Measurements from ENCODE around the gene TNFSF18. TPM values are rescaled to one million over a fixed set of nuclear protein-coding genes. Genes with fewer than 3 reads are reported as not detected.
A peak's percentile ranks its signal among the peaks of the same experiment; 100 is the strongest.

The TNFSF18 gene
- total and polyA plus RNA-seq, 8 donors = 0.09 TPM; not detected in 7

DNA sequence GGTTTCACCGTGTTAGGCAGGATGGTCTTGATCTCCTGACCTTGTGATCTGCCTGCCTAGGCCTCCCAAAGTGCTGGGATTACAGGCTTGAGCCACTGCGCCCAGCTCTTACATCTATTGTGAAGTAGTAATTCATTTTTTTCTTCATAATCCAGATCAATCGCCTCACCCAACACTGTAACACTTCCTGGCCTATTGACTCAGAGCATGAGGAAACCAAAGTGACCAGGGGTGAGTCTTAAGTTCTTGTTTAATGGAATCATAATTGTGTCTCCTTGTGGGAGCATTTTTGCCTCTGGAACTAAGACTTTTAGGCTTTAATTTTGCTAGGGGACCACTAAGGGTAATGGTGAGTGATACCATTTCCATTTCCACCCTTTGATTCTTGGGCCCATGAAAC is 27.4 kb downstream of the TNFSF18 start:
- H3K36me3 ChIP-seq = no peaks in the 10 kb centered on the region
- H3K27me3 ChIP-seq = no peaks in the 10 kb centered on the region
- TF ChIP-seq, protein P1, sequence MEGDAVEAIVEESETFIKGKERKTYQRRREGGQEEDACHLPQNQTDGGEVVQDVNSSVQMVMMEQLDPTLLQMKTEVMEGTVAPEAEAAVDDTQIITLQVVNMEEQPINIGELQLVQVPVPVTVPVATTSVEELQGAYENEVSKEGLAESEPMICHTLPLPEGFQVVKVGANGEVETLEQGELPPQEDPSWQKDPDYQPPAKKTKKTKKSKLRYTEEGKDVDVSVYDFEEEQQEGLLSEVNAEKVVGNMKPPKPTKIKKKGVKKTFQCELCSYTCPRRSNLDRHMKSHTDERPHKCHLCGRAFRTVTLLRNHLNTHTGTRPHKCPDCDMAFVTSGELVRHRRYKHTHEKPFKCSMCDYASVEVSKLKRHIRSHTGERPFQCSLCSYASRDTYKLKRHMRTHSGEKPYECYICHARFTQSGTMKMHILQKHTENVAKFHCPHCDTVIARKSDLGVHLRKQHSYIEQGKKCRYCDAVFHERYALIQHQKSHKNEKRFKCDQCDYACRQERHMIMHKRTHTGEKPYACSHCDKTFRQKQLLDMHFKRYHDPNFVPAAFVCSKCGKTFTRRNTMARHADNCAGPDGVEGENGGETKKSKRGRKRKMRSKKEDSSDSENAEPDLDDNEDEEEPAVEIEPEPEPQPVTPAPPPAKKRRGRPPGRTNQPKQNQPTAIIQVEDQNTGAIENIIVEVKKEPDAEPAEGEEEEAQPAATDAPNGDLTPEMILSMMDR (IDR thresholded peaks at IDR 0.05) = no peak
- no peaks in the 10 kb centered on the region for H3K4me1 ChIP-seq
- DNase-seq (no peak), ATAC-seq (no peak), FAIRE-seq (no peak)
- H3K9me3 ChIP-seq = no peaks in the 10 kb centered on the region
- WGBS, 2 donors = 85 to 87% methylated on average over 3 of the region's 3 CpGs
- no peak overlapping the region for H3K27ac ChIP-seq
- H3K4me3 ChIP-seq = no peak overlapping the region
- intact Hi-C loops (cut with DNase I) = no loop called here

DNA sequence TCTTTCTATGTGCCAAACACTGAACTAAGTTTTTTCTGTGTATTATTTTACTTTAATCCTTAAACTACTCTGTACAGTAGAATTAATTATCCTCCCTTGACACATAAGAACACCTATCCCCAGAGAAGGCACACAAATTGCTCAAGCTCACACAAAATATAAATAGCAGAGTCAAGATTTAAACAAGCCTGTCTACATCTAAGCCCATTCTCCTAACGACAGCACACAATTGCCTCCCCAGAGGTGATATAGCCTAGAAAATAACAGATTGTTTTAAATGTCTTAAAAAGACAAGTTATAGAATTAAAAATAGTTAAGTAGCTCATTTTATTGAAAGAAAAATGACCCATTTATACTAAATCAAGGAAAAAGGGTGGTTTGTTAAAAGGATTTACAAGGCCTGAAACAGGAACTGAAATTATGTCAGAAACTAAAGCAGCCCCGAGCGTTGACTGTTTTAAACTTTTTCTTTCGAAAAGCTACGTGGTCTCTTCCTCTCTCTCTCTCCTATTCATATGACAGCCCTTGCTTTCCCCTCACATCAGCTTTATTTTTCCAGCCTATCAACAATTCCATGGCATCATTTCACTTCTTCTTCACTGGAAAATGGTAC is 30.5 kb downstream of the TNFSF18 start:
- DNase-seq (no peak), ATAC-seq (peak in 1 of 4 donors; percentile 58), FAIRE-seq (no peak)
- TF ChIP-seq, protein P1 (IDR thresholded peaks at IDR 0.05) = no peak
- no peaks in the 10 kb centered on the region for H3K36me3 ChIP-seq
- intact Hi-C loops (cut with DNase I) = no loop called here
- WGBS, 2 donors = 81 to 90% methylated on average over 5 of the region's 5 CpGs
- H3K4me3 ChIP-seq = no peak overlapping the region
- no peaks in the 10 kb centered on the region for H3K27me3 ChIP-seq
- H3K27ac ChIP-seq = no peak overlapping the region
- H3K4me1 ChIP-seq = no peaks in the 10 kb centered on the region
- no peaks in the 10 kb centered on the region for H3K9me3 ChIP-seq

DNA sequence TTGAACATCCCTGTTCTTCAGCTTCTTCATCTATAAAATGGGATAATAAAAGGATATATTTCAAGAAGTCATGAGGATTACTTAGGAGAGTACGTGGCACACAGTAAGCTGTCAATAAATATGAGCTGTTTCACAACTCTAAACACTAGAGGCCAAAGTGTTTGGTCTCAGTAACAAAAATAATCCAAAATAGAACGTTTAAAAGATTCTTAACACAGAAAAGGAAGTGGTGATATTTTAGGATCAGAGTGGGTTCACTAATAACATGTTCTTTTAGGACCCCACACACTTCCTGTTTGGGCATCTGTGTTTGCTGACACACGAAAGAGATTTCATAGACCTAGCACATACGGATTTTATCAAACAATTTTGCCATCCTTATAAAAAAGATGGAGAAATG is 32.9 kb downstream of the TNFSF18 start:
- no peak for DNase-seq
- Histone ChIP-seq H3K27ac (no peak overlapping the region), H3K9me3 (no peaks in the 10 kb centered on the region), H3K27me3 (no peaks in the 10 kb centered on the region), H3K36me3 (no peaks in the 10 kb centered on the region), H3K4me3 (no peak overlapping the region), H3K4me1 (no peaks in the 10 kb centered on the region)
- intact Hi-C loops (cut with DNase I) = no loop called here
- TF ChIP-seq, protein P1 (IDR thresholded peaks at IDR 0.05) = no peak
- no peak for FAIRE-seq
- ATAC-seq = no peak
- 45 to 48% methylated on average over 4 of the region's 4 CpGs for WGBS, 2 donors

DNA sequence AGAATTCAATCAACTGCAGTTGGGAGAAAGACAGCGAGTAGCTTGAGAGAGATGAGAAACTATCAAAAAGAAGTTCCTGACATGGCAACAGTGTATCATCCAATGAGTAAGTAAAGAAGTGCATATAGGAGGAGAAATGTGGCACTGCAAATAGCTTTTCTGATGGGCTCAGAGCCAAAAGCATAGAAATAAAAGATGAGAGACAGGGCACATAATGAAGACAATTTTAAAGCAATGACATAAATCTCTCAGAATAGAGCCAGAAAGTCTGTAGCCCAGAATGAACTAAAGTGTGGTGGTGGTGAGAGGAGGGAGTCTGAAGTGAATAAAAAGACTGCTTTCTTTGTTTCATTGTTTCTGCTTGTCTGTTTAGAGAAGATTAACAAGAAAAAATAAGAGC is 34.3 kb downstream of the TNFSF18 start:
- no peak for FAIRE-seq
- no peaks in the 10 kb centered on the region for H3K36me3 ChIP-seq
- H3K27ac ChIP-seq = no peak overlapping the region
- WGBS, 2 donors = 88 to 89% methylated on average over 1 of the region's 1 CpG
- H3K9me3 ChIP-seq = no peaks in the 10 kb centered on the region
- ATAC-seq = no peak
- no peaks in the 10 kb centered on the region for H3K27me3 ChIP-seq
- no peaks in the 10 kb centered on the region for H3K4me1 ChIP-seq
- no peak overlapping the region for H3K4me3 ChIP-seq
- DNase-seq = no peak
- TF ChIP-seq, protein P1 (IDR thresholded peaks at IDR 0.05) = no peak
- intact Hi-C loops (cut with DNase I) = no loop called here

DNA sequence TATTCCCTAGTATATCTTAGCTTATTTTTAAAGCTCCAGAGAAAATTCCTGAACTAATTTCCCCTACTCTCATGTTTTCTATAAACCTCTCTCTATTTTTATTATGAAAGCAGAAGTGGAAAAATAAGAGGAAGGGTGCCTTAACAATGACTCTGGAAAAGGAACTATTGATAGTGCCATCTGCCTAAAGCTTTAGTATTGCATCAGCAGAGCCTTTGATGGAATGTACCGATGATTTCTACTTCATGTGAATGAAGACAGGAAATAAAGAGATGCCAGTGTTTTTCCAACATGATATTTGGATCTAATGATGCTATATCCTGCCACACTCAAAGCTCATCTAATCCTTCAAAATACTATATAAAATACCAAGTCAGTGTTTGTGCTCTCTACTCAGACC is 35.1 kb downstream of the TNFSF18 start:
- Histone ChIP-seq H3K4me3 (no peak overlapping the region), H3K27me3 (no peaks in the 10 kb centered on the region), H3K27ac (no peak overlapping the region), H3K9me3 (no peaks in the 10 kb centered on the region), H3K4me1 (no peaks in the 10 kb centered on the region), H3K36me3 (no peaks in the 10 kb centered on the region)
- TF ChIP-seq, protein P1 (IDR thresholded peaks at IDR 0.05) = no peak
- intact Hi-C loops (cut with DNase I) = no loop called here
- no peak for DNase-seq
- ATAC-seq = peak in 1 of 4 donors; percentile 40
- no peak for FAIRE-seq
- 94 to 95% methylated on average over 1 of the region's 1 CpG for WGBS, 2 donors

Measured in pancreas (tissue), 10 donors.